Measurements from ENCODE around the gene PPP1R16B. TPM values are rescaled to one million over a fixed set of nuclear protein-coding genes. Genes with fewer than 3 reads are reported as not detected.

PPP1R16B gene
- total RNA-seq, 2 donors from 2014 or later, result 7.3 to 8.9 TPM

DNA sequence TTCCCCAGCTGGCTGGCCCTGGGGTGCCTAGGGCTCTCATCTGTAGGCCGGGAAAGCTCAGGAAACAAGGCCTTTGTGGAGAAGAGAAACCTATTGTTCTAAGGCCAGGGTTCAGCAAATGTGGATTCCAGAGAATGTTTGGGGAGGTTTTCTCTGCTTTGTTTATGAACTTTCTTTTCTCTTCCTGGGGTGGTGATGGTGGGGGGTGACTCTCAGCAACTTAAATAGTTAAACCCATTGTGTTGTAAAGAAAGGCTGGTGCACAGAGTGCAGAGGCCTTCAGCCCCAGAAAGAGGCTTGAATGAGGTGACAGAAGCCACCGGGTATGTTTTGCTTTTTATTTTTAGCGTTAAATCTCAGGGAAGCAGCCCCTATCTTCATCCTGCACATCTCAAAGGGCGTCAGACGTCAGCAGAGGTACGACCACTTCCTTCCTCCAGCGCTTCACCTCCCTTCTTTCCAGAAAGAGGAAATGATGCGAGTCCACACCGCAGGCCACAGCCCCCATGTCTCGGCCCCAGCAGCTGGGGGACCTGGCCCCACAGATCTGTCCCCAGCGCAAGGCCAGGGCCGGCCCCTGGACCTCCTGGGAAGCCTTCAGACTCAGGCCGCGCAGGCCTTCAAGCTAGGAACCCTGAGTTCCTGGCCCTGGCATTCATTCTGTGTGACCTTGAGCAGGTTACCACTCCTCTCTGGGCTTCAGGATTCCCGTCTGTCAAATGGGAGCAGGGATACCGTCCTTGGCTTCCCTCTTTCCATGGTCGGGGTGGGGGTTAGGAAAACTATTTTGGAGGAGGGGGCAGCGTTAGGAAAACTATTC is 605 bp upstream of the PPP1R16B start:
- H3K36me3 ChIP-seq, result no peaks in the 10 kb centered on the region
- H3K27ac ChIP-seq, result no peak overlapping the region
- H3K4me1 ChIP-seq (ENCODE audit: control insufficient read depth in 1 of 2, low read depth in 2 of 2), result peaks cover 11 to 22% of the 10 kb centered on the region in 2 donors
- ATAC-seq (ENCODE audit: insufficient number of reproducible peaks, low FRiP score, low read depth), result no peak
- no peaks in the 10 kb centered on the region for H3K9me3 ChIP-seq
- no peaks in the 10 kb centered on the region for H3K27me3 ChIP-seq (replicated peaks; ENCODE audit: insufficient read depth)
- peak overlapping the region; percentile 74 for H3K4me3 ChIP-seq
- DNase-seq (ENCODE audit: low spot score), result no peak
- no peak for TF ChIP-seq CTCF (IDR thresholded peaks at IDR 0.05)

GRCh38 chr20:38805958-38806854 is 709 bp downstream of the PPP1R16B start:
- Histone ChIP-seq H3K27ac (no peak overlapping the region), H3K27me3 (replicated peaks; ENCODE audit: insufficient read depth) (no peaks in the 10 kb centered on the region), H3K9me3 (no peaks in the 10 kb centered on the region), H3K4me1 (ENCODE audit: control insufficient read depth in 1 of 2, low read depth in 2 of 2) (peaks cover 11 to 22% of the 10 kb centered on the region in 2 donors), H3K4me3 (peak overlapping the region; percentile 74), H3K36me3 (no peaks in the 10 kb centered on the region)
- DNase-seq (ENCODE audit: low spot score) (no peak), ATAC-seq (ENCODE audit: insufficient number of reproducible peaks, low FRiP score, low read depth) (no peak)
- no peak for TF ChIP-seq CTCF (IDR thresholded peaks at IDR 0.05)

DNA sequence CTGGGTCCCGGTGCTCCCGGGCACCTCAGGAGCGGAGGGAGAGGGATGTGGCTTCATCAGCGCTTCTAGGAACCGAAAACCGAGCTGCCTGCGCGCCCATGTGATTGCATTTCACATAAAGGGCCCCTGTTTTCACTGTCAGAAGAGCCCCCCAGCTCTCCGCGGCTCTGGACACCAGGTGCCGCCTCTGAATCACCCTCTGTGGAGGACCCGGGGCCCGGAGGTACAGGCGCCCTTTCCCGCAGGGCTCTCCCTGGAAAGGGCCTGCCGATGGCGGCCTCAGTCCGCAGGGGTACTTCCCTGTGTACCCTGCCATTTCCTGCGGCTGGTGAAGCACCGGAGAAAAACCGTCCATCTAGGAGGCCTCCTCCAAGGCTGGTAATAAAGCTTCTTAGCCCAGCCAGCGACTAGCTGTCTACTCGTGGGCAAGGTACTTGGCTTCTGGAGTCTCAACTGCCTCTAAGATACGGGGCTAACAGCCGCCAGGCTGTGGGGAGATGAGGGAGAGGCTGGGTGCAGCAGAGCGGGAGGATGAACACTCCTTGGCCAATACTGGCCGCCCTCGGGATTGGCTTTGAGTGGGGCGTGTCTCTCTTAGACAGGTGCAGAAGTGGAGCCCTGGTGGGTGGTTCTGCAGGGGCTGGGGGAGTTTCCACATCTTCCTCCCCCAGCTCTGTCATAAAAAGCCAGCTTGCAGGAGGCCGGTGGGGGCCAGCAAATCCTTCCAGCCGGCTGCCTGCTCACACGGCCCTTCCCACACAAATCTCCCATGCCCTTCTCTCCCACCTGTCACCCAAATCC is 1.6 kb downstream of the PPP1R16B start:
- Histone ChIP-seq H3K27me3 (replicated peaks; ENCODE audit: insufficient read depth) (no peaks in the 10 kb centered on the region), H3K4me1 (ENCODE audit: control insufficient read depth in 1 of 2, low read depth in 2 of 2) (peaks cover 11 to 22% of the 10 kb centered on the region in 2 donors), H3K4me3 (peak overlapping the region; percentile 74), H3K36me3 (no peaks in the 10 kb centered on the region), H3K27ac (no peak overlapping the region), H3K9me3 (no peaks in the 10 kb centered on the region)
- ATAC-seq (ENCODE audit: insufficient number of reproducible peaks, low FRiP score, low read depth) (no peak), DNase-seq (ENCODE audit: low spot score) (no peak)
- no peak for TF ChIP-seq CTCF (IDR thresholded peaks at IDR 0.05)

GRCh38 chr20:38809942-38810341 is 4.4 kb downstream of the PPP1R16B start:
- no peak for TF ChIP-seq CTCF (IDR thresholded peaks at IDR 0.05)
- DNase-seq (ENCODE audit: low spot score) (no peak), ATAC-seq (ENCODE audit: insufficient number of reproducible peaks, low FRiP score, low read depth) (no peak)
- H3K4me3 ChIP-seq, result no peak overlapping the region
- H3K4me1 ChIP-seq (ENCODE audit: control insufficient read depth in 1 of 2, low read depth in 2 of 2), result peaks cover 11 to 22% of the 10 kb centered on the region in 2 donors
- H3K9me3 ChIP-seq, result no peaks in the 10 kb centered on the region
- H3K27ac ChIP-seq, result no peak overlapping the region
- H3K36me3 ChIP-seq, result no peaks in the 10 kb centered on the region
- no peaks in the 10 kb centered on the region for H3K27me3 ChIP-seq (replicated peaks; ENCODE audit: insufficient read depth)

Measured in thoracic aorta (tissue), 2 donors.